Measurements from ENCODE around the gene FIBCD1. TPM values are rescaled to one million over a fixed set of nuclear protein-coding genes. Genes with fewer than 3 reads are reported as not detected.

FIBCD1 gene
- total RNA-seq, 4 donors from 2014 or later: 3.3 TPM; not detected in 3

DNA sequence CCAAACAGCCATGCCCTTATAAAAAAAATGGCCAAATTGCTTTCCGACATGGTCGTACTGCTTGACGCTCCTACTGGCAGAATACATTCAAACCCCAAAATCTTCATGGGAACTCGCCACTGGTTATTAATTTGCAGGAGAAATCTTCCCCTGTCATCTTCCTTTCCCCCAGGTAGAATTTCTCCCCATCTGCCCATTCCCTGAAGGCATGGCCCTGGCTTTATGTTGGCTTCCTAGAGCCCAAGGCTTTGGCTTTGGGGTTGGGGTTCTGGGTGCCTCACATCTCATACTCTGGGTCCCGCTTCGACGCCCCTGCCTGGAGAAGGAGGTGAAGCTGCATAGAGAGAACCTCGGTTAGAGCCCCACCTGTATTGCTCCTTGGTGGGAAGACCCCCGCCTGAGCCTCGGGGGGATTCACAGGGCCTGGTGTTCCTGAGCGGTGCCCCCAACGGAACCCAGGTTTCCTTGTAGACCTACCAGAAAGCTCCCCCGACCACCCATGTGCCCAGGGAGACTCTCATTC, 8.6 kb upstream of the FIBCD1 start:
- TF ChIP-seq POLR2A (IDR thresholded peaks at IDR 0.05): no peak
- no peak for TF ChIP-seq CTCF (IDR thresholded peaks at IDR 0.05)
- H3K4me3 ChIP-seq: no peak overlapping the region
- no peak for DNase-seq
- no peaks in the 10 kb centered on the region for H3K36me3 ChIP-seq
- peaks cover 0 to 3% (median 0%) of the 10 kb centered on the region in 4 donors for H3K9me3 ChIP-seq
- H3K27ac ChIP-seq: no peak overlapping the region
- no peaks in the 10 kb centered on the region for H3K27me3 ChIP-seq
- no peaks in the 10 kb centered on the region for H3K4me1 ChIP-seq

GRCh38 chr9:130946766-130947617, 7.9 kb upstream of the FIBCD1 start:
- Histone ChIP-seq H3K4me3 (no peak overlapping the region), H3K36me3 (no peaks in the 10 kb centered on the region), H3K4me1 (no peaks in the 10 kb centered on the region), H3K27me3 (no peaks in the 10 kb centered on the region), H3K27ac (no peak overlapping the region), H3K9me3 (peaks cover 0 to 3% (median 0%) of the 10 kb centered on the region in 4 donors)
- DNase-seq: peak in 1 of 3 donors; percentile 53
- no peak for TF ChIP-seq POLR2A (IDR thresholded peaks at IDR 0.05)
- TF ChIP-seq CTCF (IDR thresholded peaks at IDR 0.05): no peak

- no peak for DNase-seq
- H3K9me3 ChIP-seq: peaks cover 0 to 3% (median 0%) of the 10 kb centered on the region in 4 donors
- H3K36me3 ChIP-seq: no peaks in the 10 kb centered on the region
- no peak for TF ChIP-seq POLR2A (IDR thresholded peaks at IDR 0.05)
- no peak for TF ChIP-seq CTCF (IDR thresholded peaks at IDR 0.05)
- H3K4me3 ChIP-seq: no peak overlapping the region
- H3K27me3 ChIP-seq: peaks cover 0 to 1% of the 10 kb centered on the region in 2 donors
- peaks cover 0 to 7% (median 4%) of the 10 kb centered on the region in 4 donors for H3K4me1 ChIP-seq
- H3K27ac ChIP-seq: no peak overlapping the region
These were observed 6.1 kb upstream of the FIBCD1 start for GRCh38 chr9:130945173-130945572.

DNA sequence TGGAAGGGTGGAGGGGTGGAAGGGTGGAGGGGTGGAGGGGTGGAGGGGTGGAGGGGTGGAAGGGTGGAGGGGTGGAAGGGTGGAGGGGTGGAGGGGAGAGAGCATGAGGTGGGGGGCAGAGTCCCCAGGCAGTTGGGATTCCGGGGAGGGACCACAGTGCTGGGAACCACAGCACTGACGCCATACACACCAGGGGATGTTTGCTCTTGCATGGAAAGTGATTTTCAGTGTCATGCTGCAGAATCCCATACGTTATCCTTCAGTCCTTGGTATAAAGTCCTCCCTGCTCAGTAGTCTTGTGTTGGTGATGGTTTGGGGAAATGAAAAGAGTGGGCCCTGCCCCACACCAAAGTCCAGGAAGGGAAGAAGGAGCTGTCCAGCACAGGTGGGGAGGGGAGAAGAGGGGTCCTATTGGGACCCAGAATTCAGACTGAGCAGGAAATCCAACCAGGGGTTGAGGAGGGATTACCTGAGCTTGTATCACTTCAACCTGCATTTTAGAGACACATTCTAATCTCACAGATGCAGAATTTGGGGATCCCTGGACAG, 5.5 kb upstream of the FIBCD1 start:
- no peak for DNase-seq
- TF ChIP-seq CTCF (IDR thresholded peaks at IDR 0.05): no peak
- no peak for TF ChIP-seq POLR2A (IDR thresholded peaks at IDR 0.05)
- Histone ChIP-seq H3K9me3 (peaks cover 0 to 2% (median 0%) of the 10 kb centered on the region in 4 donors), H3K4me1 (peaks cover 0 to 13% (median 5%) of the 10 kb centered on the region in 4 donors), H3K27ac (no peak overlapping the region), H3K4me3 (no peak overlapping the region), H3K27me3 (peaks cover 0 to 7% of the 10 kb centered on the region in 2 donors), H3K36me3 (no peaks in the 10 kb centered on the region)

DNA sequence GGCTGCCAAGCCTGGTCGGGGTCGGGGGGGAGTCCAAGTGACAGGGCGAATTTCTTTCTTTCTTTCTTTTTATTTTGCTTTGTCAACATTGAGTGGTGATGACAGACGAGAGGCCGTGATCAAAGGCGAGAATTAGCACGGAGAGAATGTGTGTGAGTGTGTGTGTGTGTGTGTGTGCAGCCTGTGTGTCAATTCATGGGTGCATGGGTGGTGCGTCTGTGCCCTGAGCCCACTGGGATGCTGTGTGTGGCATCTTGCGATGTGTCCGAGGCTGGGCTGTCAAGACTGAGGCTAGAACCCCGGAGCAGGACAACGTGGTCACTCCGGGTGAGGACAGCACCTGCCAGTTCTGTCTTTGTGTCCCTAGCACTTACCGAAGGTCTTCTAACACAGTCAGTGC, 4.7 kb upstream of the FIBCD1 start:
- H3K27me3 ChIP-seq: peaks cover 0 to 15% of the 10 kb centered on the region in 2 donors
- H3K4me1 ChIP-seq: peaks cover 0 to 21% (median 9%) of the 10 kb centered on the region in 4 donors
- H3K4me3 ChIP-seq: no peak overlapping the region
- H3K9me3 ChIP-seq: no peaks in the 10 kb centered on the region
- H3K36me3 ChIP-seq: no peaks in the 10 kb centered on the region
- no peak for DNase-seq
- H3K27ac ChIP-seq: no peak overlapping the region
- TF ChIP-seq CTCF (IDR thresholded peaks at IDR 0.05) (no peak), POLR2A (IDR thresholded peaks at IDR 0.05) (no peak)
